Measurements from ENCODE around the gene FYB2. TPM values are rescaled to one million over a fixed set of nuclear protein-coding genes. Genes with fewer than 3 reads are reported as not detected.

The FYB2 gene
- polyA plus RNA-seq, 1 donor (not counting 4 experiments of a cell fraction or from before 2014, with no cell fraction given) = not detected

DNA sequence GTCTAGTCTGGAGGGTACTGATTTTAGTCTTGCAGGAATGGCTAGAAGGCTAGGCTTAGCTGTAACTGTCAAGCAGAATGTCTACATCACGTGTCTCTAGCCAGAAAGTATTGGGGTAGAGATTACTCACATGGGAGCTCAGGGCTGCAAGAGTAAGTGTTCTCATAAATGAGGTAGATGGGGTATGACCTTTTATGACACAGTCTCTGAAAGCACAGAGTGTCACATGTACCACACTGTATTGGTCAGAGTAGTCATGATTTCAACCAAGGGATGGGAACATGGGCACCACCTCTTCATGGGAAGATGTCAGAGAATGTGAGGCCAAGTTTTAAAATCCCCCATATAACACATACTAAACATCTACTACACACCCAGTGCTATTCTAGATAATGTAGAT is 2.9 kb downstream of the FYB2 start:
- dilution Hi-C loops (cut with MboI; ENCODE audit: extremely low pct_ligation_motif_present, low sequenced_read_pairs) = no loop called here
- no peaks in the 10 kb centered on the region for H4K20me1 ChIP-seq (ENCODE audit: control insufficient read depth, extremely low read depth, insufficient read depth, low read length)

DNA sequence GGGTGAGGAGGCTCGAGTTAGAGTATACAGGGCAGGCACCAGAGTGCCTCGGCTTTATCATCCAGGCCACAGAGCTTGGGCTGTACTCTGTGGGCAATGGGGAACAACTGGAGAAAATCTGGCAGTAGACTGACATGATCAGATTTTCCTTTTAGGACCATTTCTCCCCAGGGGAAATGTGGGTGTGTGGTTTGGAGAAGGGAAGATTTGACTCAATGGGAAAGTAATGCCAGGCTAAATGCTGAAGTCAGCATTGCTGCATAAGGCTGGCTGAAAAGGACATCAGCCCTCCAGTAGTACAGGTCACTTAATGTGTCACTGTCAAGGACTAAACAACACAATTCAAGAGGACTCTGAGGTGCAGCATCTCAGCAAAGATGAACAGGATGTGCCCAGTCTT is 5.0 kb downstream of the FYB2 start:
- no peak overlapping the region for H3K4me3 ChIP-seq (ENCODE audit: control insufficient read depth in 2 of 3, extremely low read depth in 1 of 3, insufficient read depth in 2 of 3, low read depth in 1 of 3, low read length in 3 of 3)
- H4K20me1 ChIP-seq (ENCODE audit: control insufficient read depth, extremely low read depth, insufficient read depth, low read length) = no peaks in the 10 kb centered on the region
- TF ChIP-seq, protein P1, sequence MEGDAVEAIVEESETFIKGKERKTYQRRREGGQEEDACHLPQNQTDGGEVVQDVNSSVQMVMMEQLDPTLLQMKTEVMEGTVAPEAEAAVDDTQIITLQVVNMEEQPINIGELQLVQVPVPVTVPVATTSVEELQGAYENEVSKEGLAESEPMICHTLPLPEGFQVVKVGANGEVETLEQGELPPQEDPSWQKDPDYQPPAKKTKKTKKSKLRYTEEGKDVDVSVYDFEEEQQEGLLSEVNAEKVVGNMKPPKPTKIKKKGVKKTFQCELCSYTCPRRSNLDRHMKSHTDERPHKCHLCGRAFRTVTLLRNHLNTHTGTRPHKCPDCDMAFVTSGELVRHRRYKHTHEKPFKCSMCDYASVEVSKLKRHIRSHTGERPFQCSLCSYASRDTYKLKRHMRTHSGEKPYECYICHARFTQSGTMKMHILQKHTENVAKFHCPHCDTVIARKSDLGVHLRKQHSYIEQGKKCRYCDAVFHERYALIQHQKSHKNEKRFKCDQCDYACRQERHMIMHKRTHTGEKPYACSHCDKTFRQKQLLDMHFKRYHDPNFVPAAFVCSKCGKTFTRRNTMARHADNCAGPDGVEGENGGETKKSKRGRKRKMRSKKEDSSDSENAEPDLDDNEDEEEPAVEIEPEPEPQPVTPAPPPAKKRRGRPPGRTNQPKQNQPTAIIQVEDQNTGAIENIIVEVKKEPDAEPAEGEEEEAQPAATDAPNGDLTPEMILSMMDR (optimal IDR thresholded peaks at IDR 0.05 in 1 of 3, IDR thresholded peaks at IDR 0.05 in 1 of 3, conservative IDR thresholded peaks at IDR 0.05 in 1 of 3; ENCODE audit: extremely low read depth in 1 of 3, insufficient read depth in 2 of 3, low read length in 3 of 3) = no peak
- TF ChIP-seq EZH2 (IDR thresholded peaks at IDR 0.05; ENCODE audit: low read length) = no peak
- no peak overlapping the region for H3K9ac ChIP-seq (ENCODE audit: control insufficient read depth, extremely low read depth, insufficient read depth, low read length)
- H3K27ac ChIP-seq (ENCODE audit: control insufficient read depth, insufficient read depth, low read length) = no peak overlapping the region
- dilution Hi-C loops (cut with MboI; ENCODE audit: extremely low pct_ligation_motif_present, low sequenced_read_pairs) = no loop called here
- no peaks in the 10 kb centered on the region for H3K27me3 ChIP-seq (ENCODE audit: control insufficient read depth, extremely low read depth, insufficient read depth, low read length)
- peaks cover 13% of the 10 kb centered on the region for H3K4me1 ChIP-seq (ENCODE audit: control insufficient read depth, extremely low read depth, insufficient read depth, low read length)
- no peaks in the 10 kb centered on the region for H3K9me3 ChIP-seq (ENCODE audit: control insufficient read depth, low read depth, low read length)
- no peaks in the 10 kb centered on the region for H3K79me2 ChIP-seq (ENCODE audit: control insufficient read depth, insufficient read depth, low read length)
- no peak overlapping the region for H2AFZ ChIP-seq (ENCODE audit: control insufficient read depth, low read length)
- H3K36me3 ChIP-seq (ENCODE audit: control insufficient read depth in 2 of 2, extremely low read depth in 1 of 2, insufficient read depth in 2 of 2, low read length in 2 of 2) = no peaks in the 10 kb centered on the region
- H3K4me2 ChIP-seq (ENCODE audit: control insufficient read depth, extremely low read depth, insufficient read depth, low read depth, low read length) = no peak overlapping the region
- no peaks in the 10 kb centered on the region for H3K9me1 ChIP-seq (ENCODE audit: control insufficient read depth, extremely low read depth, insufficient read depth, low read length)
- no peak for FAIRE-seq
- DNase-seq (ENCODE audit: low read depth, low spot score) = no peak

More for the DNA sequence above, 2.9 kb downstream of the FYB2 start:
- no peaks in the 10 kb centered on the region for H3K9me1 ChIP-seq (ENCODE audit: control insufficient read depth, extremely low read depth, insufficient read depth, low read length)
- no peak for TF ChIP-seq EZH2 (IDR thresholded peaks at IDR 0.05; ENCODE audit: low read length)
- TF ChIP-seq, protein P1 (optimal IDR thresholded peaks at IDR 0.05 in 1 of 3, IDR thresholded peaks at IDR 0.05 in 1 of 3, conservative IDR thresholded peaks at IDR 0.05 in 1 of 3; ENCODE audit: extremely low read depth in 1 of 3, insufficient read depth in 2 of 3, low read length in 3 of 3) = no peak
- no peak overlapping the region for H2AFZ ChIP-seq (ENCODE audit: control insufficient read depth, low read length)
- no peak overlapping the region for H3K4me2 ChIP-seq (ENCODE audit: control insufficient read depth, extremely low read depth, insufficient read depth, low read depth, low read length)
- DNase-seq (ENCODE audit: low read depth, low spot score) (no peak), FAIRE-seq (no peak)
- no peak overlapping the region for H3K9ac ChIP-seq (ENCODE audit: control insufficient read depth, extremely low read depth, insufficient read depth, low read length)
- no peaks in the 10 kb centered on the region for H3K79me2 ChIP-seq (ENCODE audit: control insufficient read depth, insufficient read depth, low read length)
- H3K27ac ChIP-seq (ENCODE audit: control insufficient read depth, insufficient read depth, low read length) = no peak overlapping the region
- peaks cover 21% of the 10 kb centered on the region for H3K4me1 ChIP-seq (ENCODE audit: control insufficient read depth, extremely low read depth, insufficient read depth, low read length)
- H3K27me3 ChIP-seq (ENCODE audit: control insufficient read depth, extremely low read depth, insufficient read depth, low read length) = no peaks in the 10 kb centered on the region
- H3K36me3 ChIP-seq (ENCODE audit: control insufficient read depth in 2 of 2, extremely low read depth in 1 of 2, insufficient read depth in 2 of 2, low read length in 2 of 2) = no peaks in the 10 kb centered on the region
- no peak overlapping the region for H3K4me3 ChIP-seq (ENCODE audit: control insufficient read depth in 2 of 3, extremely low read depth in 1 of 3, insufficient read depth in 2 of 3, low read depth in 1 of 3, low read length in 3 of 3)
- no peaks in the 10 kb centered on the region for H3K9me3 ChIP-seq (ENCODE audit: control insufficient read depth, low read depth, low read length)
